Activated T-helper 9 cell treated with anti-CD3 and anti-CD28 coated beads, Interleukin-2, amount 50 U/mL, for 16 hours (primary cell): ENCODE results near the gene TMEM250.
"Not testable (repeated sequence)": the region's sequence is repeated elsewhere in the genome, so short reads cannot be mapped to it uniquely, and the experiment has no call there.

Experiments used
- DNase-seq: peaks from one replicate; pipeline ENCODE4 v3.0.0-alpha.2; 2020; ENCODE audit warnings: low read depth

Gene TMEM250

GRCh38 chr9:136111190-136111589 is 7.5 kb downstream of the TMEM250 start:
- no peak for DNase-seq

- DNase-seq = no peak
These were observed 8.3 kb downstream of the TMEM250 start for GRCh38 chr9:136110082-136111061.

GRCh38 chr9:136109351-136110081 is 9.2 kb downstream of the TMEM250 start:
- DNase-seq = peak; percentile 80

- DNase-seq = no peak
These were observed 9.9 kb downstream of the TMEM250 start for GRCh38 chr9:136108648-136109266.

- DNase-seq = no peak
These were observed 10.6 kb downstream of the TMEM250 start for GRCh38 chr9:136107953-136108647.

- DNase-seq = no peak
These were observed 11.3 kb downstream of the TMEM250 start for GRCh38 chr9:136107155-136107952.

GRCh38 chr9:136105398-136106135 is 13.1 kb downstream of the TMEM250 start:
- no peak for DNase-seq

- no peak for DNase-seq
These were observed 13.8 kb downstream of the TMEM250 start for GRCh38 chr9:136104916-136105315.

GRCh38 chr9:136104488-136104800 is 14.2 kb downstream of the TMEM250 start:
- no peak for DNase-seq

GRCh38 chr9:136103651-136104487 is 14.8 kb downstream of the TMEM250 start:
- DNase-seq = no peak

- DNase-seq = not testable (repeated sequence)
These were observed 17.0 kb downstream of the TMEM250 start for GRCh38 chr9:136101615-136102074.

GRCh38 chr9:136100700-136101614 is 17.7 kb downstream of the TMEM250 start:
- DNase-seq = no peak

- DNase-seq = no peak
These were observed 19.1 kb downstream of the TMEM250 start for GRCh38 chr9:136099542-136099941.

GRCh38 chr9:136098844-136099243 is 19.8 kb downstream of the TMEM250 start:
- no peak for DNase-seq

- no peak for DNase-seq
These were observed 20.5 kb downstream of the TMEM250 start for GRCh38 chr9:136098210-136098609.

- DNase-seq = no peak
These were observed 22.1 kb downstream of the TMEM250 start for GRCh38 chr9:136096505-136097001.

- DNase-seq = no peak
These were observed 23.3 kb downstream of the TMEM250 start, which contains the start of gene NACC2 for GRCh38 chr9:136095070-136096058. Gene NACC2 (minus strand): TSS chr9:136095289. CDS start chr9:136050521, 44,768 bp downstream.
